SK-N-SH (cell line): Measurements from ENCODE around the gene GPRIN3. TPM values are rescaled to one million over a fixed set of nuclear protein-coding genes. Genes with fewer than 3 reads are reported as not detected.

Experiments used
- CTCF ChIA-PET: fragments of 300-600, 350-600 bp; formaldehyde crosslinking; extraction: SDS; loops from one replicate; lab custom pipeline; 2021; lab: Yijun Ruan, JAX
- POLR2A ChIA-PET: fragments of 350-600 bp; sonication (Branson Sonifier 250); formaldehyde crosslinking; extraction: SDS; loops from one replicate; lab custom pipeline; 2020; ENCODE audit warnings: antibody characterized with exemption, inconsistent platforms; lab: Yijun Ruan, JAX
- DNase-seq: peaks from one replicate; pipeline ENCODE4 v3.0.0; 2012
- H2AFZ ChIP-seq: fragments of 200-600 bp; sonication (generic); 2 replicates; pipeline ENCODE4 v1.8.1; 2016; ENCODE audit warnings: antibody characterized with exemption, mild to moderate bottlenecking, low read depth
- H3F3A ChIP-seq: fragments of 200-600 bp; sonication (generic); replicated peaks from 2 replicates; pipeline ENCODE3; 2016; ENCODE audit warnings: antibody characterized with exemption, mild to moderate bottlenecking; ENCODE audit not compliant: insufficient read depth
- H3K27ac ChIP-seq, 2 experiments: fragments of 200-500 bp in 1 of 2; fragments of 200-600 bp in 1 of 2; sonication (Bioruptor generic) in 1 of 2; sonication (generic), shearing (Covaris generic) in 1 of 2; 2 replicates each; pipeline versions ENCODE4 v1.5.1 to v1.6.1; 2014 to 2016; ENCODE audit warnings: low read depth in 2 of 2, inconsistent platforms in 1 of 2, low read length in 1 of 2, mild to moderate bottlenecking in 1 of 2, mixed read lengths in 1 of 2
- H3K27me3 ChIP-seq: fragments of 200-600 bp; sonication (generic), shearing (Covaris generic); 2 replicates; pipeline ENCODE4 v1.6.1; 2016; ENCODE audit warnings: mixed run types; ENCODE audit not compliant: insufficient read depth
- H3K36me3 ChIP-seq, 2 experiments: fragments of 200-500 bp in 1 of 2; fragments of 200-600 bp in 1 of 2; sonication (Bioruptor generic) in 1 of 2; sonication (generic) in 1 of 2; replicated peaks in 1 of 2; 2 replicates each; pipeline versions ENCODE3 to v1.5.1; 2014 to 2016; ENCODE audit warnings: low read length in 1 of 2, mild to moderate bottlenecking in 1 of 2; ENCODE audit not compliant: insufficient read depth in 2 of 2, control insufficient read depth in 1 of 2
- H3K4me1 ChIP-seq, 2 experiments: fragments of 200-500 bp in 1 of 2; fragments of 200-600 bp in 1 of 2; sonication (Bioruptor generic) in 1 of 2; sonication (generic), shearing (Covaris generic) in 1 of 2; 2 replicates each; pipeline versions ENCODE4 v1.5.1 to v1.6.1; 2014 to 2016; ENCODE audit warnings: low read depth in 1 of 2, low read length in 1 of 2, mixed run types in 1 of 2; ENCODE audit not compliant: insufficient read depth in 2 of 2, control insufficient read depth in 1 of 2
- H3K4me2 ChIP-seq: fragments of 200-600 bp; sonication (generic), shearing (Covaris generic); 2 replicates; pipeline ENCODE4 v1.6.1; 2017; ENCODE audit warnings: mixed run types
- H3K4me3 ChIP-seq, 2 experiments: fragments of 200-500 bp in 1 of 2; fragments of 200-600 bp in 1 of 2; sonication (Bioruptor generic) in 1 of 2; sonication (generic), shearing (Covaris generic) in 1 of 2; 2 replicates each; pipeline versions ENCODE4 v1.5.1 to v1.8.1; 2014 to 2016; ENCODE audit warnings: low read depth in 2 of 2, inconsistent platforms in 1 of 2, low read length in 1 of 2, mild to moderate bottlenecking in 1 of 2, mixed read lengths in 1 of 2, moderate library complexity in 1 of 2
- H3K79me2 ChIP-seq: fragments of 200-600 bp; sonication (generic); 2 replicates; pipeline ENCODE4 v1.8.1; 2017; ENCODE audit warnings: mild to moderate bottlenecking; ENCODE audit not compliant: insufficient read depth
- H3K9ac ChIP-seq: fragments of 200-600 bp; sonication (generic); 2 replicates; pipeline ENCODE4 v1.6.1; 2017; ENCODE audit warnings: mixed run types
- H3K9me2 ChIP-seq: fragments of 200-600 bp; sonication (generic); 2 replicates; pipeline ENCODE4 v1.6.1; 2017; ENCODE audit warnings: mixed run types
- H3K9me3 ChIP-seq: fragments of 200-600 bp; sonication (generic); 2 replicates; pipeline ENCODE4 v1.6.1; 2017; ENCODE audit warnings: mixed run types, mild to moderate bottlenecking, moderate library complexity
- H4K20me1 ChIP-seq: fragments of 200-600 bp; sonication (generic); 2 replicates; pipeline ENCODE4 v1.6.1; 2017; ENCODE audit warnings: mild to moderate bottlenecking, mixed run types; ENCODE audit not compliant: insufficient read depth
- EZH2phosphoT487 ChIP-seq: fragments of 200-600 bp; sonication (generic); IDR thresholded peaks from 2 replicates; pipeline ENCODE4 v1.6.1; 2017; ENCODE audit warnings: low read depth, mixed run types, mild to moderate bottlenecking, antibody characterized with exemption, moderate library complexity, borderline replicate concordance
- FOXM1 ChIP-seq: IDR thresholded peaks from 2 replicates; pipeline ENCODE4 v1.4.0; 2012; ENCODE audit warnings: low read depth, mild to moderate bottlenecking
- GATA2 ChIP-seq: sonication (generic); formaldehyde crosslinking; IDR thresholded peaks from 2 replicates; pipeline ENCODE4 v1.5.0; 2020; ENCODE audit warnings: mild to moderate bottlenecking, missing genetic modification reagents
- MXI1 ChIP-seq: IDR thresholded peaks from 2 replicates; pipeline ENCODE4 v1.6.1; 2012; ENCODE audit warnings: mild to moderate bottlenecking, low read depth, low read length, improper control_type of control experiment
- NFIC ChIP-seq: IDR thresholded peaks from 2 replicates; pipeline ENCODE4 v1.4.0; 2012; ENCODE audit warnings: borderline replicate concordance
- POLR2AphosphoS5 ChIP-seq: IDR thresholded peaks from 2 replicates; pipeline ENCODE4 v1.6.1; 2012; ENCODE audit warnings: low read depth, low read length
- RFX5 ChIP-seq: IDR thresholded peaks from 2 replicates; pipeline ENCODE4 v1.6.1; 2012; ENCODE audit warnings: mild to moderate bottlenecking, improper control_type of control experiment, low read length
- TEAD4 ChIP-seq: IDR thresholded peaks from 2 replicates; pipeline ENCODE4 v1.4.0; 2012; ENCODE audit warnings: mild to moderate bottlenecking, borderline replicate concordance; ENCODE audit not compliant: insufficient read depth
- WGBS: methylation state at CpG from one replicate; pipeline ENCODE4 v1.1.6; 2017; ENCODE audit warnings: low lambda C conversion rate; 5-methylcytosine and 5-hydroxymethylcytosine counted together
- polyA plus RNA-seq, 3 experiments: library from polyadenylated mRNA; depleted of rRNA; stranded (reverse); fragments of >200 nt; gene quantifications; 2 replicates each; pipeline ENCODE4 v1.2.3, GENCODE V29; 2012
- TF ChIP-seq, protein P1 (sequence below): fragments of 200-600 bp; sonication (generic); IDR thresholded peaks from 2 replicates; pipeline ENCODE4 v1.6.1; 2017; ENCODE audit warnings: antibody characterized with exemption, mild to moderate bottlenecking, moderate library complexity
- TF ChIP-seq, protein P2 (sequence below): IDR thresholded peaks from 2 replicates; pipeline ENCODE4 v1.4.0; 2012; ENCODE audit warnings: low read depth, borderline replicate concordance
- TF ChIP-seq, protein P3 (sequence below): IDR thresholded peaks from 2 replicates; pipeline ENCODE4 v1.4.0; 2012; ENCODE audit warnings: low read depth
- TF ChIP-seq, protein P4 (sequence below): IDR thresholded peaks from 2 replicates; pipeline ENCODE4 v1.6.1; 2012; ENCODE audit warnings: mild to moderate bottlenecking, low read depth, low read length, moderate library complexity

GPRIN3 gene
- polyA plus RNA-seq, 1 of the 3 experiments (the other 2 are of a cell fraction) = not detected

DNA sequence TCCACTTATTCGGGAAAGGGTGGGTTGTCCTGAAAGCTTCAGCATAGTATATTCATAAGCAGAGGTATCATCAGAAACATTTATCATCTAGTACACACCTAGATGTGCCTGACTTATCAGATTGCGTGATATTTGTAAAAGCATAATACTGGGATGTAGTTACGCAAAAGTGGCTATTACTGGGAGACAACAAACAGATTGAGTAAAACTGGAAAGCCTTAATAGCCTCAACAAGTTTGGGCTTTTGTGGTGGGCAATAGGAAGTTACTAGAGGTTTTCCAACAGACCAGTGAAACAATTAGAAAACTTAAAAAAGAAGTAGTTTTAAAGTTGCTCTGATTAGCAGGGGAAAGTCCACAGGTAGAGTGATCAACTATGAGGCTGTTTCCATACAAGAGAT lies 39.8 kb downstream of the GPRIN3 start:
- Histone ChIP-seq H2AFZ (no peak overlapping the region), H3K4me2 (no peak overlapping the region), H3K79me2 (no peaks in the 10 kb centered on the region), H4K20me1 (no peaks in the 10 kb centered on the region), H3K4me3 (no peak overlapping the region), H3K9me3 (no peaks in the 10 kb centered on the region), H3K9ac (no peak overlapping the region), H3K4me1 (no peaks in the 10 kb centered on the region), H3F3A (no peaks in the 10 kb centered on the region), H3K36me3 (no peaks in the 10 kb centered on the region), H3K27ac (no peak overlapping the region), H3K27me3 (no peaks in the 10 kb centered on the region), H3K9me2 (no peaks in the 10 kb centered on the region)
- 46% methylated on average over 3 of the region's 3 CpGs for WGBS
- TF ChIP-seq, protein P1, sequence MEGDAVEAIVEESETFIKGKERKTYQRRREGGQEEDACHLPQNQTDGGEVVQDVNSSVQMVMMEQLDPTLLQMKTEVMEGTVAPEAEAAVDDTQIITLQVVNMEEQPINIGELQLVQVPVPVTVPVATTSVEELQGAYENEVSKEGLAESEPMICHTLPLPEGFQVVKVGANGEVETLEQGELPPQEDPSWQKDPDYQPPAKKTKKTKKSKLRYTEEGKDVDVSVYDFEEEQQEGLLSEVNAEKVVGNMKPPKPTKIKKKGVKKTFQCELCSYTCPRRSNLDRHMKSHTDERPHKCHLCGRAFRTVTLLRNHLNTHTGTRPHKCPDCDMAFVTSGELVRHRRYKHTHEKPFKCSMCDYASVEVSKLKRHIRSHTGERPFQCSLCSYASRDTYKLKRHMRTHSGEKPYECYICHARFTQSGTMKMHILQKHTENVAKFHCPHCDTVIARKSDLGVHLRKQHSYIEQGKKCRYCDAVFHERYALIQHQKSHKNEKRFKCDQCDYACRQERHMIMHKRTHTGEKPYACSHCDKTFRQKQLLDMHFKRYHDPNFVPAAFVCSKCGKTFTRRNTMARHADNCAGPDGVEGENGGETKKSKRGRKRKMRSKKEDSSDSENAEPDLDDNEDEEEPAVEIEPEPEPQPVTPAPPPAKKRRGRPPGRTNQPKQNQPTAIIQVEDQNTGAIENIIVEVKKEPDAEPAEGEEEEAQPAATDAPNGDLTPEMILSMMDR = no peak
- no peak for TF ChIP-seq NFIC
- TF ChIP-seq, protein P2, sequence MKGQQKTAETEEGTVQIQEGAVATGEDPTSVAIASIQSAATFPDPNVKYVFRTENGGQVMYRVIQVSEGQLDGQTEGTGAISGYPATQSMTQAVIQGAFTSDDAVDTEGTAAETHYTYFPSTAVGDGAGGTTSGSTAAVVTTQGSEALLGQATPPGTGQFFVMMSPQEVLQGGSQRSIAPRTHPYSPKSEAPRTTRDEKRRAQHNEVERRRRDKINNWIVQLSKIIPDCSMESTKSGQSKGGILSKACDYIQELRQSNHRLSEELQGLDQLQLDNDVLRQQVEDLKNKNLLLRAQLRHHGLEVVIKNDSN = no peak
- no peak for TF ChIP-seq MXI1
- TF ChIP-seq FOXM1 = no peak
- no peak for TF ChIP-seq POLR2AphosphoS5
- TF ChIP-seq, protein P3, sequence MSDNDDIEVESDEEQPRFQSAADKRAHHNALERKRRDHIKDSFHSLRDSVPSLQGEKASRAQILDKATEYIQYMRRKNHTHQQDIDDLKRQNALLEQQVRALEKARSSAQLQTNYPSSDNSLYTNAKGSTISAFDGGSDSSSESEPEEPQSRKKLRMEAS = no peak
- no peak for TF ChIP-seq EZH2phosphoT487
- TF ChIP-seq GATA2 (CRISPR knock-in tag) = no peak
- no peak for TF ChIP-seq TEAD4
- no peak for TF ChIP-seq RFX5
- TF ChIP-seq, protein P4, sequence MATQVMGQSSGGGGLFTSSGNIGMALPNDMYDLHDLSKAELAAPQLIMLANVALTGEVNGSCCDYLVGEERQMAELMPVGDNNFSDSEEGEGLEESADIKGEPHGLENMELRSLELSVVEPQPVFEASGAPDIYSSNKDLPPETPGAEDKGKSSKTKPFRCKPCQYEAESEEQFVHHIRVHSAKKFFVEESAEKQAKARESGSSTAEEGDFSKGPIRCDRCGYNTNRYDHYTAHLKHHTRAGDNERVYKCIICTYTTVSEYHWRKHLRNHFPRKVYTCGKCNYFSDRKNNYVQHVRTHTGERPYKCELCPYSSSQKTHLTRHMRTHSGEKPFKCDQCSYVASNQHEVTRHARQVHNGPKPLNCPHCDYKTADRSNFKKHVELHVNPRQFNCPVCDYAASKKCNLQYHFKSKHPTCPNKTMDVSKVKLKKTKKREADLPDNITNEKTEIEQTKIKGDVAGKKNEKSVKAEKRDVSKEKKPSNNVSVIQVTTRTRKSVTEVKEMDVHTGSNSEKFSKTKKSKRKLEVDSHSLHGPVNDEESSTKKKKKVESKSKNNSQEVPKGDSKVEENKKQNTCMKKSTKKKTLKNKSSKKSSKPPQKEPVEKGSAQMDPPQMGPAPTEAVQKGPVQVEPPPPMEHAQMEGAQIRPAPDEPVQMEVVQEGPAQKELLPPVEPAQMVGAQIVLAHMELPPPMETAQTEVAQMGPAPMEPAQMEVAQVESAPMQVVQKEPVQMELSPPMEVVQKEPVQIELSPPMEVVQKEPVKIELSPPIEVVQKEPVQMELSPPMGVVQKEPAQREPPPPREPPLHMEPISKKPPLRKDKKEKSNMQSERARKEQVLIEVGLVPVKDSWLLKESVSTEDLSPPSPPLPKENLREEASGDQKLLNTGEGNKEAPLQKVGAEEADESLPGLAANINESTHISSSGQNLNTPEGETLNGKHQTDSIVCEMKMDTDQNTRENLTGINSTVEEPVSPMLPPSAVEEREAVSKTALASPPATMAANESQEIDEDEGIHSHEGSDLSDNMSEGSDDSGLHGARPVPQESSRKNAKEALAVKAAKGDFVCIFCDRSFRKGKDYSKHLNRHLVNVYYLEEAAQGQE = no peak
- no peak for DNase-seq
- ChIA-PET CTCF (no interaction called here), POLR2A (no interaction called here)
